Activated gamma-delta T cell (primary cell): ENCODE data around the gene AFDN.

Experiments
- DNase-seq: peaks from one replicate; lab custom pipeline; 2025; lab: John Stamatoyannopoulos, UW

Gene AFDN

DNA sequence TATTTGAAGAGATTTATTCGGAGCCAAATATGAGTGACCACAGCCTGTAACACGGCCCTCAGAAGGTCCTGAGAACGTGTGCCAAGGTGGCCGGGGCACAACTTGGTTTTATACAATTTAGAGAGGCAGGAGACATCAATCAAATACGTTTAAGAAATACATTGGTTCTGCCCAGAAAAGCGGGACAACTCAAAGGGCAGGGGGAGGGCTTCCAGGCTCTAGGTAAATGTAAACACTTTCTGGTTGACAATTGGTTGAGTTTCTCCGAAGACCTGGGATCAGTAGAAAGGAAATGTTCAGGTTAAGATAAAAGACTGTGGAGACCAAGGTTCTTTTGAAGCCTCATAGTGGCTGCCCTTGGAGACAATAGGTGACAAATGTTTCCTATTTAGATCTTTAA, 151.9 kb downstream of the AFDN start:
- no peak for DNase-seq

DNA sequence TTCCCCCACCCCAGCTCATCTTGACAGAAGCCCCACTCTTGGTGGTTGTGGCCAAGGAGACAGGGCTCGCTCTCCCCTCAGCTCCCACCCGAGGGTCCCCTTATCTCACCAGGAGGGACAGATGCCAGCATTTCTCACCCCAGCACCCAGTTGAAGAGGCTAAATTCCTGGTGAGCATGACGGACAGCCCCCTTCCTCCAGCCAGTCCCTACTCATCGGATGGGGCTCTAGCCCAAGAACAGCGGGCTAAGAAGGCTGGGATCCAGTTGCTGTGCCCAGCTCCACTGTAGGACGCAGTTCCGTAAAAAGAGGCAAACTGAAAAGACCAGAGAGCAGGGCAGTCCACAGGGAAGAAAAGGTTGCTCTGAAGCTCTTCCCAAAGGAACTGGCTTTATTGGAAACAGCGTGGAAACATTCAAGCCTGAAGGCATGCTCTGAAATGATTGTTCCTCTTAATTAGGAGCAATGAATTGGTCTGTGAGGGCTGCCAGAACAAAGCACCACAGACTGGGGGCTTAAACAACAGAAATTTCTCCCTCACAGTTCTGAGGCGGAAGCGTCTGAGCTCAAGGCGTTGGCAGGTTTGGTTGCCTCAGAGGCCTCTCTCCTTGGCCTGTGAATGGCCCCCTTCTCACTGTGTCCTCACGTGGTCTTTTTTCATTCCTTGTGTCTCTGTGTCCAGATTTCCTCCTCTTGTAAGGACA, 152.9 kb downstream of the AFDN start:
- no peak for DNase-seq

GRCh38 chr6:167980911-167981580, 154.3 kb downstream of the AFDN start:
- DNase-seq, result no peak

DNA sequence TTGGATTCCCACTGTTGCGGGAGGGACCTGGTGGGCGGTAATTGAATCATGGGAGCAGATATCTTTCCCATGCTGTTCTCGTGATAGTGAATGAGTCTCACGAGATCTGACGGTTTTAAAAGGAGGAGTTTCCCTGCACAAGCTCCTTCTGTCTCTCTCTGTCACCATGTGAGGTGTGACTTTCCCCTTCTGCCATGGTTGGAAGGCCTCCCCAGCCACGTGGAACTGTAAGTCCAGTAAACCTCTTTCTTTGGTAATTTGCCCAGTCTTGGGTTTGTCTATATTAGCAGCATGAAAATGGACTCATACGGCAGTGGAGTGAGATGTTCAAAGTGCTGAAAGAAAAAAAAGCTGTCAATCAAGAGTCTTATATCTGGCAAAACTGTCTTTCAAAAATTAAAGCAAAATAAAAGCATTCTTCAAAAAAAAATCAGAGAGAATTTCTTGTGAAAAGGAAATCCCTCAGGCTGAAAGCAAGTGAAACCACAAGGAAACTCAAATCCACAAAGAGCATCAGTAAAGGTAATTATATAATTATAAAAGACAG, 155.3 kb downstream of the AFDN start:
- no peak for DNase-seq

- no peak for DNase-seq
These were observed 157.5 kb downstream of the AFDN start for GRCh38 chr6:167984144-167984719.

GRCh38 chr6:167984876-167985604, 158.3 kb downstream of the AFDN start:
- no peak for DNase-seq

- no peak for DNase-seq
These were observed 159.3 kb downstream of the AFDN start for GRCh38 chr6:167985911-167986595.

DNA sequence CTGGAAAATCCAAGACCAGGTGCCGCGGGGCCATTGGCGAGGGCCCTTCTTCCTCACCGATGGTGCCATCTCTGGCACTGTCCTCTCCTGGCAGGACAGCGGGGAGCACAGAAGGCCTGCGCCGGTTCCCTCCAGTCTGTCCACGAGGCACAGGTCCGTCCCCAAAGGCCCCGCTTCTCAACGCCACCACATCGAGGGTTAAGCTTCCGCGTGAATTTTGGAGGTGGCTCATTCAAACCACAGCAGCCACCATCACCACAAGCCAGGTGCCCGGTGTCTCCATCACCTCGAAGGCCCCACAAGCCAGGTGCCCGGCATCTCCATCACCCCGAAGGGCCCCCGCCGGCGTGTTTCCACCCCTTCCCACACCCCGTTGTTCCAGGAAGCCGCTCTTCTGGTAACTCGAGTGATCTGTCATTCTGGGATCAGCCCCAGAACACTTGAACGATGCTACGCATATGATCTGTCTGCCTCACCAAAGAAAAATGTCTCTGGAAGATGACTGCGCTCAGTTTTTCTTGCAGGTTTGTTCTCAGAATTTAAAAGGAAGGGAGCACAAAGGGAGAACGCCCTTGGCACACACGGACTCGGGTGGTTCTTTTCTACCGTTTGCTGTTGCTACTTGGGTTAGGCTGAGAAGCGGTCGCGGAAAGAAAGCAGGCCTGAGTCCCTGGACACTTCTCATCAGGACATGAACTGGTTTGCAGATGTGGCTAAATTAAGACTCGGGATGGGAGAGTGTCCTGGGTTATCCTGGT, 160.9 kb downstream of the AFDN start:
- no peak for DNase-seq

- no peak for DNase-seq
These were observed 161.4 kb downstream of the AFDN start for GRCh38 chr6:167988154-167988495.

DNA sequence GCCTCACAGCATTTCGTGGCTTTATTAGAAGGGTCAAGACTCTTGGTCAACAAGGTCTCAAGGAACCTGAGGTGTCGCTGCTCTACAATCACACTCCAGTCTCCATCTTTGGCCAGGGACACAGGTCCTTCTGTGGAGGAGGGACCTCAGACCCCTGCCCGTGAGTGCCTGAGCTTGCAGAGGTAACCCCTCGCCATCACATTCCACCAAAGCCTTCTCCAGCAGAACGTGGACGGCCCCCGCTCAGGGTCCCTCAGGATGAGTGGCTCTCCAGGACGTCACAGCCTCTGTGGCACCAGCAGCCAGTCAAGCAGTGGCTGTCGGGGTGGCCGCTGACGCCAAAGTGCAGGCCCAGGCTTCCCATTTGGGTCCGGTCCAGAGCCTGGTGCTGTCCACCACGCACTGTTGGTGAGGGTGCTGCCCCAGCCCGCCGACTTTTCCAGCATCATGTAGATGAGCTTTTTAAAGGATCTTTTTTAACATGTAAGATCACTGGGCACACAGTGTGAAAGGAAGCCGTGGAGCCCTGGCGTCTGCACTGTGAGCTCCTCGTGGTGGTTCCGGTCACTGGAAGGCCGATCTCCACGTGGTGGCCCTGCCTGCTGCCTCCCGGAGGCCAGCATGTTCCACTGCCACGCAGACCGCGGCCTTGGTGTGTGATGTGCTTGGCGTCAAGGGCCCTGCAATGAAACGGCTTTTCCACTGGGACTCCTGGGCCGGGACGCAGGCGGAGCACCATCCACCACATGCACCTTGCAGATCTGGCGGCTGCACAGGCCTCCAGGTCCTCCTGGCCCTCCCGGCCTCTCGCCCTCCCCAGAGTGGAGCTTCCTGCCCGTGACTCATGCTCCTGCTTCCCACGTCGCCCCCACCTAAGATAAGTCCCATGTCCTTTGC, 162.5 kb downstream of the AFDN start:
- DNase-seq, result no peak

DNA sequence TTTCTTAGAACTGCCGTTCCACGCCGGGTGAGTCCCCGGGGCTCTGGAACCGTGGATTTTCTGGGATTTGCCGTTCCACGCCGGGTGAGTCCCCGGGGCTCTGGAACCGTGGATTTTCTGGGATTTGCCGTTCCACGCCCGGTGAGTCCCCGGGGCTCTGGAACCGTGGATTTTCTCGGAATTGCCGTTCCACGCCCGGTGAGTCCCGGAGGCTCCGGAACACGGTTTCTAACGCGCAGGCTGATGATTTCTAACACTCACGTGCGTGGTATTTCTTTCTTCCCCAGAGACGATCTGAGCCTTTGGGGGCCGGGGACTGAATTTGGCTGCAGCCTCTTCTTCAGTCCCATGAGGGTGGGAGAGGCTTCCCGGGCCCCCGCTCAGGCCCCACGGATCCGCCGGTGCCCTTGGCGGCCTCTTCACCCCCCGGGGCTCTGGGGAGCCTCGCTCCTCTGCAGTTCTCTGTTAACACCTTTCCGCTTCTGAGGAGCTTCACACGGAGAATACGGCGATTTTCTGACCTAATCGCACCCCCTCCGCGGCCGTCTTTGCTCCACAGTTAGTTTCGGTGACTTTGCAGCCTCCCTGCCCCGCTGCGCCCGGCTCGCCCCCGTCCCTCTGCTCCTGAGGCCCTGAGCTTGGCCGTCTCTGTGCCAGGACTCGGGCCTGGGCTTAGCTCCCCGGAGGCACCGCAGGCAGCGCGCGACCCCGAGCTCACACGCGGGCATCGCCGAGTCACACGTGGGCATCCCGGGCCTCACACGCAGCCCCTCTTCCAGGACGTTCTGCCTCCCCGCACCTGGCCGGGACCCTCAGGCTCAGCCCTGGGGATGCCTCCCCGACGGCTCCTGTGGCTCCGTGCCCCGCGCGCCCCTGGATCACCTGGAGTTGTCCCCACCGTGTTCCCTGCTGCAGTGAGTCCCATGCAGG, 163.6 kb downstream of the AFDN start:
- DNase-seq, result no peak

- DNase-seq, result no peak
These were observed 166.5 kb downstream of the AFDN start for GRCh38 chr6:167993169-167993568.

GRCh38 chr6:167993831-167994230, 167.1 kb downstream of the AFDN start:
- DNase-seq, result no peak

DNA sequence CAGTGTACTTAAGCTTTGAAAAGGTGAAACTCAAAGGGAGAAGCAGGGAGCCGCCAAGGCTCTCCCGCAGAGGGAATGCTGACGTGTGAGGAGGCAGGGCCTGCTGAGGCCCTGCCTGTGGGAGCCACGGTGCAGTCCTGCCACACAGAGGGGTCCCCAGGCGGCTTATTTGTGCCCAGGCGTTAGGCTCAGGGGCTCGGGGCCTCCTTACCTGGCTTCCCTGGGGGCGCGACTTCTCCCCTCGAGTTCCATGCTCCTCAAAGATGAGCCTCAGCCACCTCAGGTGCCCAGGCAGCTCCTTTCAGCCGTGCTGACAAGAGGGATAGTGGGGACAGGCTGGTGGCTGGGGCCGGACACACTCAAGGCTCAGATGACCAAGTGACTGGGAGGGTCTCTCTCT, 168.6 kb downstream of the AFDN start:
- DNase-seq, result no peak

DNA sequence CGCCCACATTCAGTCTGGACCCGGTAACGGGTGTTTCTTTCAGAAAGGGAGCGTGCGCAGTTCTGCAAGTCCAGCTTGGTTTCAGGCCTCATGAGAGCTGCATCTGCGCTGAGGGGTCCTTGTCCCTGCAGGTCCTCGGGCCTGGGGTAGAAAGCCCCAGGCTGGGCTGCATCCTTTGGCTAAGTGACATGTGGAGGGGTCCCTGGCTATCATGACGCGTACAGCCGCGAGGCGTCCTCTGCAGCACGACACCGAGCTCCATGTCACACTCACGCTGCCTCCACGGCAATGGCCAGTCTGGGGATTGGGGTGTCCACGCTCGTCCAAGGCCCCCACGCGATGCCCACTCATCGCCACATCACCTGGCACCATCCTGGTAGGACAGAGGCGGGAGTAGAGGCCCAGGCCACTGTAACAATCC, 169.0 kb downstream of the AFDN start:
- DNase-seq, result no peak

DNA sequence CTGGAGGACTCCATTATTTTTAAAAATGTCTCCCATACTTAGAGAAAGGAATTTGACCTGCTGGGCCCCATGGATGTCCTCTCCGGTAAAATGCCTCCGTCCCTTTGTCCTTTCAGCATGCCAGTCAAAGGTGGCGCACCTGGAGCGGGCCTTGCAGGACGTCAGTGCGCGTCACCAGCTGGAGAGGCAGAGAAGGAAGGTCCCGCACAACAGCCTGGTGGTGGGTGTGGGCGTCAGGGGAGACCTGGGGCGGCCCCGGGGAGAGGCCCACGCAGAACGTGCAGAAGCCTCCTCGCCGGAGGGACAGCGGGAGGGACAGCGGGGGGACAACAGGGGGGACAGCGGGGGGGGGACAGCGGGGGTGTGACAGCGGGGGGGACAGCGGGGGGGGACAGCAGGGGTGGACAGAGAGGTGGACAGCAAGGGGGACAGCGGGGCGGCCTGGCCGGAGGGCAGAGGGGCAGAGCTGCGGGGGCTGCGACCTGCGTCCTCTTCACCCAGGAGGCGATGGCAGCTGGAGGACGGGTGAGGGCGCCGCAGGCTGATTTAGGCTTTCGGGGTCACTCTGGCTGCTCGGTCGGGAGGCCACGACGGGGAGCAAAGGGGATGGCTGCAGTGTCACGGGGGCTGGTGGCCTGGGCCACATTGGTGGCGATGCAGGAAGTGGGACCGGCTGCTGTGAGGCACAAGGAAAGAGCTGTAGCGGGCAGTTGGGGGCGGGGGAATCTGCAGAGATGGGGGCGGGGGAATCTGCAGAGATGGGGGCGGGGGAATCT, 169.9 kb downstream of the AFDN start:
- no peak for DNase-seq

DNA sequence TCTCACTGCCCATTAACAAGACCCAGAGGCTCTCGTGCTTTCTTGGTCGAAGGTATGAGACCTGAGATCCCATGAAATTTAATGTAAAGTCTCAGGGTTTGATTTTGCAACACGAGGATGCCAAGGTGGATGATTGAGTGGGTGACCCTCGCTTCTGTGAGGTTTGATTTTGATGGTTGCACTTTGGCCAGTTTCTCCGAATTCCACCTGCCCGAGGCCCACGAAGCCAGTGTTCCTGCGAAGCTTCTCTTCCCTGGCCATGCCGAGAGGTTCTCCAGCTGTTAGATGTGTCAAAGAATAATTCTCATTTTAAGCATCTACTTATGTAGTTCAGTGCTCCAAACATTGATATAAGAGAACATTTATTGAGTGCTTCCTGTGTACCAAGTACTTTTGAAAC, 170.9 kb downstream of the AFDN start, which contains the start of gene KIF25:
KIF25 (plus strand) TSS at position 30 of the 400 bp plus-strand sequence. CDS start 31,915 bp downstream, outside the sequence.
- DNase-seq, result no peak

DNA sequence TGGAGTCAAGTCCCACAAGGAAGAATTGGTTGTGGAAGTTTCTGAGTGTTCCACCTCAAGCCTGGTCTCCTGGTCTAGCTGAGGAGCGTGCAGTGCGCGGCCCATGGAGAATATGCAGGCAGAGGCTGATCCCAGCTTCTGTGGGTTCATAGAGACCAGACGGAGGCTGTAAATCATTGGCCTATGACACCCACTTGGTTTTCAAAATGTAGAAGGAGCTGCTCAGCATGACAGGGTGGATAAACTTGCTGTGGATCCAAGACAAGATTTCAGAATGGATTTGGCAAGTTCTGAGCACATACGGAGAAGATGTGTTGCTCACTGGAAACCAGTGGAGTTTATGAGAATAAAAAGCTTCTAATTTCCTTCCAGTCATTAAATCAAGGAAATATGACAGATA, 171.5 kb downstream of the AFDN start:
- no peak for DNase-seq
